Heart left ventricle (tissue), 16 donors: ENCODE results near the gene G0S2. TPM values are rescaled to one million over a fixed set of nuclear protein-coding genes. Genes with fewer than 3 reads are reported as not detected.

Experiments used
- ATAC-seq, 4 donors: fragments of 200-7000 bp; cut with Tn5 transposase; one replicate each; pipeline ENCODE4 v1.9.1; 2020 to 2022; ENCODE audit warnings: moderate library complexity in 4 of 4, mild to moderate bottlenecking in 3 of 4, moderate number of reproducible peaks in 1 of 4
- DNase-seq, 5 donors: peaks; one replicate each; pipeline ENCODE4 v3.0.0-alpha.2; 2020
- H3K27ac ChIP-seq, 12 donors: fragments of 200-600 bp; sonication (generic) in 4 of 12; one replicate each; pipeline versions ENCODE4 v1.5.0 to v1.8.0; 2016 to 2022; ENCODE audit warnings: mild to moderate bottlenecking in 2 of 12
- H3K27me3 ChIP-seq, 9 donors: fragments of 200-600 bp; sonication (generic) in 2 of 9; one replicate each; pipeline versions ENCODE4 v1.5.1 to v1.8.0; 2016 to 2022; ENCODE audit warnings: mild to moderate bottlenecking in 3 of 9
- H3K36me3 ChIP-seq, 9 donors: fragments of 200-600 bp; sonication (generic) in 2 of 9; one replicate each; pipeline versions ENCODE4 v1.5.0 to v1.8.0; 2018 to 2022; ENCODE audit warnings: mild to moderate bottlenecking in 2 of 9
- H3K4me1 ChIP-seq, 12 donors: fragments of 200-600 bp; sonication (generic) in 4 of 12; one replicate each; pipeline versions ENCODE4 v1.5.0 to v1.8.0; 2016 to 2022; ENCODE audit warnings: mild to moderate bottlenecking in 3 of 12
- H3K4me3 ChIP-seq, 12 donors: fragments of 200-600 bp; sonication (generic) in 4 of 12; one replicate each; pipeline versions ENCODE4 v1.5.0 to v1.8.0; 2017 to 2022; ENCODE audit warnings: mild to moderate bottlenecking in 9 of 12, moderate library complexity in 4 of 12
- H3K9me3 ChIP-seq, 12 donors: fragments of 200-600 bp; sonication (generic) in 4 of 12; one replicate each; pipeline versions ENCODE4 v1.5.0 to v1.8.0; 2016 to 2022; ENCODE audit warnings: mild to moderate bottlenecking in 1 of 12
- CTCF ChIP-seq, 12 donors: fragments of 200-600 bp; sonication (generic) in 4 of 12; IDR thresholded peaks; one replicate each; pipeline versions ENCODE4 v1.5.0 to v1.8.0; 2018 to 2022; ENCODE audit warnings: antibody characterized with exemption in 12 of 12, mild to moderate bottlenecking in 5 of 12
- POLR2A ChIP-seq, 2 donors: fragments of 450-650 bp; IDR thresholded peaks; one replicate each; pipeline ENCODE4 v1.6.1; 2017; ENCODE audit warnings: antibody characterized with exemption in 2 of 2, mild to moderate bottlenecking in 2 of 2, moderate library complexity in 2 of 2
- WGBS, 4 donors: extraction: QIAGEN DNeasy Blood & Tissue Kit in 2 of 4; methylation state at CpG; one replicate each; pipeline versions ENCODE4 v1.1.5 to v1.1.7; 2013 to 2018; 5-methylcytosine and 5-hydroxymethylcytosine counted together
- intact Hi-C, 10 donors: fragments of 100-400 bp; cut with DNase I; formaldehyde crosslinking; loops; one replicate each; pipeline versions ENCODE4 v1.11.1 to v1.14.2; 2022
- polyA plus RNA-seq, 2 donors: library from polyadenylated mRNA; stranded (reverse); fragments of 200-250 nt; gene quantifications; one replicate each; pipeline ENCODE4 v1.2.3, GENCODE V29; 2013
- total RNA-seq, 9 donors: library from RNA; depleted of rRNA in 2 of 9; stranded (reverse); fragments of >200 nt in 2 of 9; fragmentation: NEBNext Ultra II Directional in 3 of 9; extraction: Animal tissue kit (Norgen Biotek cat#: 25700) in 3 of 9; gene quantifications; one replicate each; pipeline versions ENCODE4 v1.1.0 to v1.2.4, GENCODE V29; 2016 to 2023
- donor health status: ischemic (EF 13 %, LVEDD 7.1; RV severe dilation, severe dysfunction).
- donor health status: healthy with polysubstance abuse.
- donor health status: DM: no; HTN: yes; CAD: no.
- donor health status: DM: no; HTN: no; CAD: no.
- donor health status: ischemic (EF 25% LVEDD 6.9; RV normal size, moderate dysfunction).
- donor health status: ischemic (EF 25% LVEDD 5.7; RV mildly dilated, moderate dysfunction).
- donor health status: healthy.
- donor health status: DM: yes; HTN: yes; CAD: no.
- donor health status: ischemic (EF 35%, LVEDD 5.7; RV mildly dilated, moderate dysfunction).
- donor health status: nonischemic (EF 11% LVEDD 7.7; RV severe dilation, severe dysfunction).
- donor health status: DM: yes; HTN: yes; CAD: no.
- donor health status: PGD.
- donor health status: ischemic (EF 29% LVEDD 5.4; RV normal size, mild dysfunction).
- donor health status: nonischemic (EF 23%, LVEDD 6.1; RV moderate dilation, normal function).

G0S2 gene
- total and polyA plus RNA-seq, 11 donors = 87.6 to 600 (median 212) TPM

GRCh38 chr1:209706622-209707021 lies 31.4 kb downstream of the G0S2 start:
- Histone ChIP-seq H3K9me3 (no peaks in the 10 kb centered on the region), H3K4me1 (peaks cover 0 to 17% (median 10%) of the 10 kb centered on the region in 12 donors), H3K27me3 (no peaks in the 10 kb centered on the region), H3K27ac (no peak overlapping the region), H3K36me3 (no peaks in the 10 kb centered on the region), H3K4me3 (no peak overlapping the region)
- ATAC-seq = no peak
- TF ChIP-seq POLR2A (IDR thresholded peaks at IDR 0.05) (no peak), CTCF (IDR thresholded peaks at IDR 0.05) (no peak)
- intact Hi-C loops = no loop called here
- 90 to 96% (median 94%) methylated on average over 3 of the region's 3 CpGs for WGBS, 4 donors
- DNase-seq = no peak

- no peaks in the 10 kb centered on the region for H3K36me3 ChIP-seq
- H3K4me3 ChIP-seq = no peak overlapping the region
- 94 to 97% (median 96%) methylated on average over 1 of the region's 1 CpG for WGBS, 4 donors
- DNase-seq = no peak
- no peaks in the 10 kb centered on the region for H3K9me3 ChIP-seq
- no peaks in the 10 kb centered on the region for H3K27me3 ChIP-seq
- H3K4me1 ChIP-seq = peaks cover 0 to 17% (median 10%) of the 10 kb centered on the region in 12 donors
- intact Hi-C loops = no loop called here
- no peak overlapping the region for H3K27ac ChIP-seq
- TF ChIP-seq POLR2A (IDR thresholded peaks at IDR 0.05) = no peak
- no peak for TF ChIP-seq CTCF (IDR thresholded peaks at IDR 0.05)
- ATAC-seq = no peak
Observed at GRCh38 chr1:209707308-209707707, 32.1 kb downstream of the G0S2 start.

- intact Hi-C loops = no loop called here
- Histone ChIP-seq H3K4me1 (peaks cover 0 to 16% (median 9%) of the 10 kb centered on the region in 12 donors), H3K27ac (no peak overlapping the region), H3K36me3 (no peaks in the 10 kb centered on the region), H3K9me3 (no peaks in the 10 kb centered on the region), H3K27me3 (no peaks in the 10 kb centered on the region), H3K4me3 (no peak overlapping the region)
- ATAC-seq = no peak
- no peak for DNase-seq
- TF ChIP-seq POLR2A (IDR thresholded peaks at IDR 0.05) (no peak), CTCF (IDR thresholded peaks at IDR 0.05) (no peak)
- 67 to 79% (median 78%) methylated on average over 3 to 4 of the region's 4 CpGs for WGBS, 4 donors
Observed at GRCh38 chr1:209708297-209708696, 33.1 kb downstream of the G0S2 start.

GRCh38 chr1:209710093-209710492 lies 34.9 kb downstream of the G0S2 start:
- ATAC-seq (no peak), DNase-seq (no peak)
- TF ChIP-seq CTCF (IDR thresholded peaks at IDR 0.05) = no peak
- no peak for TF ChIP-seq POLR2A (IDR thresholded peaks at IDR 0.05)
- H3K4me3 ChIP-seq = no peak overlapping the region
- H3K36me3 ChIP-seq = no peaks in the 10 kb centered on the region
- no peak overlapping the region for H3K27ac ChIP-seq
- no peaks in the 10 kb centered on the region for H3K9me3 ChIP-seq
- WGBS, 4 donors = 67 to 79% (median 68%) methylated on average over 2 of the region's 2 CpGs
- intact Hi-C loops = no loop called here
- H3K27me3 ChIP-seq = no peaks in the 10 kb centered on the region
- H3K4me1 ChIP-seq = peaks cover 0 to under 1% (median 0%) of the 10 kb centered on the region in 12 donors
